Measurements from ENCODE around the gene MCAT. TPM values are rescaled to one million over a fixed set of nuclear protein-coding genes. Genes with fewer than 3 reads are reported as not detected.
A peak's percentile ranks its signal among the peaks of the same experiment; 100 is the strongest.
"Not testable (repeated sequence)": the region's sequence is repeated elsewhere in the genome, so short reads cannot be mapped to it uniquely, and the experiment has no call there.

The MCAT gene
- total RNA-seq, 1 donor from 2014 or later, result 24.0 TPM

- DNase-seq (ENCODE audit: extremely low spot score, unreplicated experiment), result no peak
- H3K27ac Mint-ChIP-seq, result no peak overlapping the region
- H3K4me3 Mint-ChIP-seq, result no peak overlapping the region
- peaks cover 21% of the 10 kb centered on the region for H3K4me1 Mint-ChIP-seq (ENCODE audit: unreplicated experiment)
- H3K27me3 Mint-ChIP-seq, result peaks cover 19% of the 10 kb centered on the region
- no peaks in the 10 kb centered on the region for H3K36me3 Mint-ChIP-seq
- no peaks in the 10 kb centered on the region for H3K9me3 Mint-ChIP-seq
- TF ChIP-seq, protein P1, sequence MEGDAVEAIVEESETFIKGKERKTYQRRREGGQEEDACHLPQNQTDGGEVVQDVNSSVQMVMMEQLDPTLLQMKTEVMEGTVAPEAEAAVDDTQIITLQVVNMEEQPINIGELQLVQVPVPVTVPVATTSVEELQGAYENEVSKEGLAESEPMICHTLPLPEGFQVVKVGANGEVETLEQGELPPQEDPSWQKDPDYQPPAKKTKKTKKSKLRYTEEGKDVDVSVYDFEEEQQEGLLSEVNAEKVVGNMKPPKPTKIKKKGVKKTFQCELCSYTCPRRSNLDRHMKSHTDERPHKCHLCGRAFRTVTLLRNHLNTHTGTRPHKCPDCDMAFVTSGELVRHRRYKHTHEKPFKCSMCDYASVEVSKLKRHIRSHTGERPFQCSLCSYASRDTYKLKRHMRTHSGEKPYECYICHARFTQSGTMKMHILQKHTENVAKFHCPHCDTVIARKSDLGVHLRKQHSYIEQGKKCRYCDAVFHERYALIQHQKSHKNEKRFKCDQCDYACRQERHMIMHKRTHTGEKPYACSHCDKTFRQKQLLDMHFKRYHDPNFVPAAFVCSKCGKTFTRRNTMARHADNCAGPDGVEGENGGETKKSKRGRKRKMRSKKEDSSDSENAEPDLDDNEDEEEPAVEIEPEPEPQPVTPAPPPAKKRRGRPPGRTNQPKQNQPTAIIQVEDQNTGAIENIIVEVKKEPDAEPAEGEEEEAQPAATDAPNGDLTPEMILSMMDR (conservative IDR thresholded peaks at IDR 0.05), result no peak
These were observed 36.9 kb downstream of the MCAT start for GRCh38 chr22:43106302-43106701.

DNA sequence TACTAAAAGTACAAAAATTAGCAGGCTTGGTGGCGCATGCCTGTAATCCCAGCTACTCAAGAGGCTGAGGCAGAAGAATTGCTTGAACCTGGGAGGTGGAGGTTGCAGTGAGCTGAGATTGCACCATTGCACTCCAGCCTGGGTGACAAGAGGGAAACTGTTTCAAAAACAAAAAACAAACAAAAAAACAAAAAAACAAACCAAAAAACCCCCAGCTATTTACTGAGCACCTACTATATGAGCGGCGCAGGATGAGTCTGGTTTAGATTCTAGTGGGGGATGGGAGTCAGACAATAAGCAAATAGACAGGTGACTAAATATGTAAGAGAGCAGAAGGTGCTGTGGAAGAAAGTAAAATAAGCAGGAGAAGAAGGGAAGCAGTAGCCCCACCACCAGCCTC, 38.2 kb downstream of the MCAT start:
- DNase-seq (ENCODE audit: extremely low spot score, unreplicated experiment); H3K36me3 Mint-ChIP-seq; H3K9me3 Mint-ChIP-seq; H3K4me3 Mint-ChIP-seq: not testable (repeated sequence)
- Mint-ChIP-seq H3K27ac (peak overlapping the region; percentile 93), H3K27me3 (peaks cover 14% of the 10 kb centered on the region), H3K4me1 (ENCODE audit: unreplicated experiment) (peaks cover 22% of the 10 kb centered on the region)

- H3K27me3 Mint-ChIP-seq; H3K9me3 Mint-ChIP-seq; DNase-seq (ENCODE audit: extremely low spot score, unreplicated experiment); H3K36me3 Mint-ChIP-seq: not testable (repeated sequence)
- Mint-ChIP-seq H3K27ac (peak overlapping the region; percentile 93), H3K4me1 (ENCODE audit: unreplicated experiment) (peaks cover 22% of the 10 kb centered on the region), H3K4me3 (peak overlapping the region; percentile 63)
These were observed 39.1 kb downstream of the MCAT start for GRCh38 chr22:43104056-43104625.

- H3K36me3 Mint-ChIP-seq, result no peaks in the 10 kb centered on the region
- peak overlapping the region; percentile 55 for H3K27ac Mint-ChIP-seq
- no peaks in the 10 kb centered on the region for H3K27me3 Mint-ChIP-seq
These were observed 41.9 kb downstream of the MCAT start for GRCh38 chr22:43101306-43101705.

GRCh38 chr22:43100225-43100624, 43.0 kb downstream of the MCAT start:
- Mint-ChIP-seq H3K36me3 (peaks cover 4% of the 10 kb centered on the region), H3K27ac (peak overlapping the region; percentile 91), H3K4me1 (ENCODE audit: unreplicated experiment) (peaks cover 18% of the 10 kb centered on the region), H3K9me3 (peaks cover 10% of the 10 kb centered on the region), H3K4me3 (peak overlapping the region; percentile 29), H3K27me3 (no peaks in the 10 kb centered on the region)
- DNase-seq (ENCODE audit: extremely low spot score, unreplicated experiment), result no peak
- TF ChIP-seq, protein P1 (conservative IDR thresholded peaks at IDR 0.05), result no peak

More at GRCh38 chr22:43101306-43101705, 41.9 kb downstream of the MCAT start:
- Mint-ChIP-seq H3K4me1 (ENCODE audit: unreplicated experiment) (peaks cover 19% of the 10 kb centered on the region), H3K4me3 (no peak overlapping the region), H3K9me3 (peaks cover 6% of the 10 kb centered on the region)
- TF ChIP-seq, protein P1 (conservative IDR thresholded peaks at IDR 0.05), result no peak
- DNase-seq (ENCODE audit: extremely low spot score, unreplicated experiment), result no peak

- TF ChIP-seq, protein P1 (conservative IDR thresholded peaks at IDR 0.05), result no peak
- peaks cover 16% of the 10 kb centered on the region for H3K4me1 Mint-ChIP-seq (ENCODE audit: unreplicated experiment)
- peak overlapping the region; percentile 82 for H3K27ac Mint-ChIP-seq
- no peak for DNase-seq (ENCODE audit: extremely low spot score, unreplicated experiment)
- H3K4me3 Mint-ChIP-seq, result no peak overlapping the region
- peaks cover 10% of the 10 kb centered on the region for H3K9me3 Mint-ChIP-seq
- no peaks in the 10 kb centered on the region for H3K27me3 Mint-ChIP-seq
- H3K36me3 Mint-ChIP-seq, result peaks cover 4% of the 10 kb centered on the region
These were observed 44.1 kb downstream of the MCAT start for GRCh38 chr22:43099095-43099494.

Measured in type B pancreatic cell (in vitro differentiated cells).